ENCODE results near the gene CHD5. TPM values are rescaled to one million over a fixed set of nuclear protein-coding genes. Genes with fewer than 3 reads are reported as not detected.

Gene CHD5
- polyA plus RNA-seq, 1 donor from 2014 or later: 22.0 TPM

DNA sequence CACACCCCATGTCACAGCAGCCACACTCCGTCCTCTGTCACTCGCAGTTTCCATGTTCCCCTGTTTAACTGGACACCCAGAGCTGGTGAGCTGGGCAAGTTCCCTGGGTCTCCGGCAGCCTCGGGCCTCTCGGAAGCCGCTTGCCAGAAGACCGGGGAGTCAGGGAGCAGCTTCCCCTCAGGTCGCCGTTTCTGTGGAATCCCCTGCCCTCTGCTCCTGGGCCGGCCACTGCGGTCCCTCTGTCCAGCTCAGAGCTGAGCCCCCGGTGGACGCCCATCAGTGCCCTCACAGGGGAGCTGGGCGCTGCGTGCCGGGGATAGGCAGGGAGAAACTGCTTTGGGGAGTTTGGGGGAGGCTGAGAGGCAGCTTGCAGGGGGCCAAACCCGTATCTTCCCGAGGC lies 96.7 kb downstream of the CHD5 start:
- Histone ChIP-seq H3K27me3 (ENCODE audit: insufficient read depth, low read depth, low read length) (no peaks in the 10 kb centered on the region), H3K9ac (ENCODE audit: low read length) (peak overlapping the region; percentile 16), H3K4me2 (ENCODE audit: low read length) (no peak overlapping the region), H3K27ac (ENCODE audit: low read length) (no peak overlapping the region), H3K9me2 (ENCODE audit: insufficient read depth, low read length) (no peaks in the 10 kb centered on the region), H3K4me3 (ENCODE audit: low read length) (no peak overlapping the region), H3K9me3 (ENCODE audit: low read length) (no peaks in the 10 kb centered on the region), H2AFZ (ENCODE audit: low read depth, low read length) (no peak overlapping the region), H3K36me3 (ENCODE audit: insufficient read depth, low read length) (no peaks in the 10 kb centered on the region), H4K20me1 (ENCODE audit: insufficient read depth) (no peaks in the 10 kb centered on the region), H3K79me2 (replicated peaks; ENCODE audit: insufficient read depth, low read length) (no peaks in the 10 kb centered on the region), H3F3A (ENCODE audit: insufficient read depth, low read length, poor library complexity, severe bottlenecking) (peaks cover 3% of the 10 kb centered on the region)
- TF ChIP-seq RAD21 (conservative IDR thresholded peaks at IDR 0.05) (no peak), TAF1 (IDR thresholded peaks at IDR 0.05; ENCODE audit: low read depth) (no peak), EP300 (conservative IDR thresholded peaks at IDR 0.05; ENCODE audit: poor library complexity, severe bottlenecking) (no peak), EZH2 (IDR thresholded peaks at IDR 0.05; ENCODE audit: borderline replicate concordance, insufficient read depth, low read length, poor library complexity, severe bottlenecking) (no peak), MXI1 (conservative IDR thresholded peaks at IDR 0.05; ENCODE audit: poor library complexity, severe bottlenecking) (no peak), SMC3 (conservative IDR thresholded peaks at IDR 0.05; ENCODE audit: poor library complexity) (no peak), REST (IDR thresholded peaks at IDR 0.05; ENCODE audit: borderline replicate concordance) (no peak), POLR2AphosphoS5 (IDR thresholded peaks at IDR 0.05) (no peak), CTCF (IDR thresholded peaks at IDR 0.05; ENCODE audit: poor library complexity, severe bottlenecking) (no peak)

- no peak overlapping the region for H3K9ac ChIP-seq (ENCODE audit: low read length)
- TF ChIP-seq POLR2AphosphoS5 (IDR thresholded peaks at IDR 0.05) (no peak), RAD21 (conservative IDR thresholded peaks at IDR 0.05) (peak; percentile 27), CTCF (IDR thresholded peaks at IDR 0.05; ENCODE audit: poor library complexity, severe bottlenecking) (peak; percentile 6)
These were observed 97.6 kb downstream of the CHD5 start for GRCh38 chr1:6082430-6082971.

More at GRCh38 chr1:6082430-6082971, 97.6 kb downstream of the CHD5 start:
- no peak overlapping the region for H2AFZ ChIP-seq (ENCODE audit: low read depth, low read length)
- H3K4me2 ChIP-seq (ENCODE audit: low read length): no peak overlapping the region
- no peaks in the 10 kb centered on the region for H4K20me1 ChIP-seq (ENCODE audit: insufficient read depth)
- no peaks in the 10 kb centered on the region for H3K36me3 ChIP-seq (ENCODE audit: insufficient read depth, low read length)
- H3K4me3 ChIP-seq (ENCODE audit: low read length): no peak overlapping the region
- H3K27ac ChIP-seq (ENCODE audit: low read length): no peak overlapping the region
- H3F3A ChIP-seq (ENCODE audit: insufficient read depth, low read length, poor library complexity, severe bottlenecking): peaks cover 3% of the 10 kb centered on the region
- H3K79me2 ChIP-seq (replicated peaks; ENCODE audit: insufficient read depth, low read length): no peaks in the 10 kb centered on the region
- H3K27me3 ChIP-seq (ENCODE audit: insufficient read depth, low read depth, low read length): no peaks in the 10 kb centered on the region
- H3K9me3 ChIP-seq (ENCODE audit: low read length): no peaks in the 10 kb centered on the region
- no peaks in the 10 kb centered on the region for H3K9me2 ChIP-seq (ENCODE audit: insufficient read depth, low read length)

Measured in neural cell (in vitro differentiated cells).